Renal pelvis (tissue), 12 donors: ENCODE measurements around the gene TMEM200B. TPM values are rescaled to one million over a fixed set of nuclear protein-coding genes. Genes with fewer than 3 reads are reported as not detected.
A peak's percentile ranks its signal among the peaks of the same experiment; 100 is the strongest.
"Not testable (repeated sequence)": the region's sequence is repeated elsewhere in the genome, so short reads cannot be mapped to it uniquely, and the experiment has no call there.

Experiments
- DNase-seq: peaks from one replicate; pipeline ENCODE4 v3.0.0-alpha.2; 2013
- long read RNA-seq, 16 experiments: transcript quantifications; one replicate each; lab custom pipeline, GENCODE V29; 2026
- polyA plus RNA-seq, 3 donors: library from polyadenylated mRNA; unstranded; fragments of 120-200 nt; gene quantifications; one replicate each; pipeline ENCODE4 v1.2.1, GENCODE V29; 2013; ENCODE audit not compliant: insufficient read length in 3 of 3

TMEM200B gene
- polyA plus RNA-seq: 10 to 100 TPM; 11.5 to 16.3 (median 15.8) TPM
- long read RNA-seq, donor 1, transcript TMEM200B-202 (2 exons, 2,501 nt): major isoform, 7 of 7 reads
- long read RNA-seq, donor 1, partial matches to known transcripts: 0 of 7 reads
- long read RNA-seq, donor 1, other reads (novel, unspliced or antisense): 0 of 7 reads
- long read RNA-seq, donor 2, transcript TMEM200B-202 (2 exons, 2,501 nt): major isoform, 7 of 8 reads
- long read RNA-seq, donor 2, partial matches to known transcripts: 0 of 8 reads
- long read RNA-seq, donor 2, other reads (novel, unspliced or antisense): 0 of 8 reads
- long read RNA-seq, donor 3, partial matches to known transcripts: 0 of 4 reads
- long read RNA-seq, donor 3, other reads (novel, unspliced or antisense): 0 of 4 reads
- long read RNA-seq, donor 4, transcript TMEM200B-202 (2 exons, 2,501 nt): major isoform, 6 of 7 reads
- long read RNA-seq, donor 4, partial matches to known transcripts: 0 of 7 reads
- long read RNA-seq, donor 4, other reads (novel, unspliced or antisense): 0 of 7 reads
- long read RNA-seq, donor 5, partial matches to known transcripts: 0 of 4 reads
- long read RNA-seq, donor 5, other reads (novel, unspliced or antisense): 0 of 4 reads
- long read RNA-seq, donor 6, partial matches to known transcripts: 0 of 3 reads
- long read RNA-seq, donor 6, other reads (novel, unspliced or antisense): 0 of 3 reads
- long read RNA-seq, donor 7, transcript TMEM200B-202 (2 exons, 2,501 nt): major isoform, 12 of 13 reads
- long read RNA-seq, donor 7, partial matches to known transcripts: 0 of 13 reads
- long read RNA-seq, donor 7, other reads (novel, unspliced or antisense): 0 of 13 reads
- long read RNA-seq, donor 8, partial matches to known transcripts: 0 of 3 reads
- long read RNA-seq, donor 8, other reads (novel, unspliced or antisense): 0 of 3 reads
- long read RNA-seq, donor 9, transcript TMEM200B-202 (2 exons, 2,501 nt): major isoform, 6 of 7 reads
- long read RNA-seq, donor 9, partial matches to known transcripts: 0 of 7 reads
- long read RNA-seq, donor 9, other reads (novel, unspliced or antisense): 0 of 7 reads
- long read RNA-seq, donor 10, partial matches to known transcripts: 0 of 5 reads
- long read RNA-seq, donor 10, other reads (novel, unspliced or antisense): 0 of 5 reads
- long read RNA-seq, donor 11, partial matches to known transcripts: 0 of 4 reads
- long read RNA-seq, donor 11, other reads (novel, unspliced or antisense): 0 of 4 reads
- long read RNA-seq, donor 12, partial matches to known transcripts: 0 of 3 reads
- long read RNA-seq, donor 12, other reads (novel, unspliced or antisense): 0 of 3 reads
- long read RNA-seq, donor 13: 0 reads
- long read RNA-seq, donor 14: 0 reads
- long read RNA-seq, donor 15, transcript TMEM200B-202 (2 exons, 2,501 nt): major isoform, 12 of 12 reads
- long read RNA-seq, donor 15, partial matches to known transcripts: 0 of 12 reads
- long read RNA-seq, donor 15, other reads (novel, unspliced or antisense): 0 of 12 reads
- long read RNA-seq, donor 16, partial matches to known transcripts: 0 of 3 reads
- long read RNA-seq, donor 16, other reads (novel, unspliced or antisense): 0 of 3 reads

DNA sequence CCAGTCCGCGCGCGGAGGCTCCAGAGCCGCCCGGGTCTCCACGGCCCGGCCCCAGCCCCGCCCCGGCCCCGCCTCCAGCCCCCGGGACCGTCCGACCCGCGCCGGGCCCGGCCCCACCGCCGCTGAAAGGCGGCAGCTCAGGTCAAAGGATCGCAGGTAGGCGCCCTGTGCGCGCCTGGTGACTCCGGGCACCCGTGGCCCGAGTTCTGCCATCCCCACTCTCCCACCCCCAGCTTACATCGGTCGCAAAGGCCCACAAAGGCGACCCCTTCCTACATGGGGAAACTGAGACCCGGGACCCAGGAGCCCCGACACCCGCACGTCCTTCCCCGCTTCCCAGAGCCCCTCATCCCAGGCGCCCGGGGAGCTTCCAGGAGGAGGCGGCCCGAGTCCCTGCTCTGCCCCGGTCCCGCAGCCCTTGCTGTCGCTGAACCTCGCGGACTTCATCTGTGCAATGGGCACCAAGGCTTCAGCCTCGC lies at the start of gene TMEM200B:
TSS of gene TMEM200B (minus strand) at position 17 of the 479 bp plus-strand sequence. CDS start 2,075 bp downstream, outside the sequence.
- no peak for DNase-seq

- no peak for DNase-seq
Observed at GRCh38 chr1:29172415-29172939, 48.8 kb upstream of the TMEM200B start.

DNA sequence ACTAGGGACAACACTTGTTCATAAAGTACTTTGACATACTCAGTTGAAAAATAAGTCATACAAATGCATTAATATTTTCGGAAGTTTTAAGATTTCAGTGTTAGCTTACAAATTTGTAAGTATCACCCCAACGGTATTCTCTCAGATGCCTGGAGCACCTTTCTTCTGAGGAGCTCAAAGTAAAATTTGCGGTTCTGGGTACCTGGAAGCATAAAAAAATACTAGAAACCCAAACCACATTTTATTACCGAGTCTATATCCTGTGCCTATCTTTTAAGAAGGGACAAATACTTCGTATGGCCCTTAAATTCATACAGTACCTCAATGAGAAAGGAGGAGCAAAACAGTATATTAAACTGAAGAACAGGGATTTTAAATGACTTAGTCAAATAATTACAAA lies 47.8 kb upstream of the TMEM200B start:
- no peak for DNase-seq

DNA sequence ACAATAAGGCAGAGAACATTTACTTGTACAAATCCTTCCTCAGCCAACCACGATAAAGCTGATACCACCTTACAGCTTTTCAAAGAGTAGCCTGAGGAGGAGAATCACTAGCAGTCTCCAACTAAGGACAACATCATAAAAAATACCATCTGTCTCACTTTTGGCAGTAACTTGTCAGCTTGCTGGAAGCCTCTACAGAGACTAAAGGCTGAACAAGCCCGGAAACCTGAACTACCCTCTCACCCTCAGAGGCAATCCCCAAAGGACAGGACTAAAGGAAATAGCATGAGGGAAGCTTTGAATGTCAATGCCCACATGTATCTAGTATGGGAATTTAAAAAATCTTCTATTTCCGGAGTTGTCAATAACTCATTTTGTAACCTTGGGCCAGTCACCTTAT lies 47.4 kb upstream of the TMEM200B start:
- no peak for DNase-seq

DNA sequence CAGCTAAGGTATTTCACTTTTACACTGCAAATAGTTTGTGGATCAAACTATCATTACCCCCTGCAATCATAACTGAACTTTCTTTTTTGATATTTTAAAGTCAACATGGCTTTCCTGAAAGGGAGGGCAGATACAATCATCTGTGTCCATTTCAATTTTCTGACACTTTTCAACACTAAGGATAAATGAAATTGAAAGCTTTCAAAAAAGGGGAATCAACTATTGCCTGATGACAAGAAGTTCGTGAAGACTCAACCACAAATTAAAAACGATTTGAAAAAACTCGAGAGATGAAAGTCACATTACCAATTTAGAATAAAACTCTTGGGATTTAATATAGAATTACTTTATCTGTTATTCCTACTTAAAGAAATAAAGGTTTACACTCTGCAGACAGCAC lies 46.3 kb upstream of the TMEM200B start:
- no peak for DNase-seq

GRCh38 chr1:29167904-29168303 lies 44.2 kb upstream of the TMEM200B start:
- no peak for DNase-seq

GRCh38 chr1:29166291-29166878 lies 42.7 kb upstream of the TMEM200B start:
- DNase-seq: peak; percentile 34

DNA sequence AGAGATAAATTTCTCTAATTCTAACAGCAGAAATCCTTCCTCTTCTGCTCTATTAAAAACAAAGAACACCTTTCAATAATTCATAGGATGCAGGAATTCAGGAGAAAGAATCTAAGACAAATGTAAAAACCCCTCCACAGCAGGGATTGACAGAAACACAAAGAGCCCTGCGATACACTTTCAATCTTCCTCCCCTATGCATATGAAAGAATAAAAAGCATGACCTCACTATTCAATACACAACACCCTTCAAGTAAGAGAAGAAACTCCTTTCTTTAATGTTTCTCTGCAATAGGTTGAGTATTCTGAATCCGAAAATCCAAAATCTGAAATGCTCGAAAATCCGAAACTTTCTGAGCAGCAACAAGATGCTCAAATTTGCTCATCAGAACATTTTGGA lies 40.9 kb upstream of the TMEM200B start:
- DNase-seq: no peak

- DNase-seq: no peak
Observed at GRCh38 chr1:29162476-29163138, 38.9 kb upstream of the TMEM200B start.

DNA sequence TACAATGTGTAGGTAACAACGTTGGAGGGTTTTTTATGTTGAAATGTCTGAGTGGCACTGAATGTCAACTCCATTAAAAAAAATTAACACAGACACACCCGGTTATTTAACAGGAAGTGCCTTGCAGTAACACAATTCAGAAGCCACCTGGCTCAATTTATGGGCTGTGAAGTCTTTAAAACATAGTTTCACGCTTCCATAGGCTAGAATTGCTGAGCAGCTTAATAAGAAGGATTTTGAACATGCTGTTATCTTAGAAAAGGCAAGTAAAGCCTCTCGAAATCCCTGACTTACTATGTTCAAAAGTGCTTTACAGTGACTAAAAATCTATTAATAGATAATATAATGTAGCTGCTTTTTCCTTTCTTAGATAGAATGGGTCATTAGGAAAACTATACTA lies 38.3 kb upstream of the TMEM200B start:
- peak; percentile 41 for DNase-seq

GRCh38 chr1:29159773-29160172 lies 36.1 kb upstream of the TMEM200B start:
- no peak for DNase-seq

DNA sequence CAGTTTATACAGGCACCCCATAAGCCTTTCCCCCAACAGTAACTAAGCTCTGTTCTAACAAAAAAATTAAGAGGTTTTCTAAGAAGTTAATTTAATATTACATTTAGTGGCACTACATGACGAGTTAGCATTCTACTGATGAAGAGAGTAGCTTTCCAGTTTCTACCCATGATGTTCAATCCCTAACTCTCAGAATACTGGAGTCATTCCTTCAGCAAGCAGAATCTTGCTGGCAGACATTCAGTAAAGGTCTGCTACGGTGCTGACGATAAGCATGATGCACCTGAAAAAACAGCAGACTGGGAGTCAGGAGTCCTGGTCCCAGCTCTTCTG lies 33.5 kb upstream of the TMEM200B start:
- DNase-seq: no peak

DNA sequence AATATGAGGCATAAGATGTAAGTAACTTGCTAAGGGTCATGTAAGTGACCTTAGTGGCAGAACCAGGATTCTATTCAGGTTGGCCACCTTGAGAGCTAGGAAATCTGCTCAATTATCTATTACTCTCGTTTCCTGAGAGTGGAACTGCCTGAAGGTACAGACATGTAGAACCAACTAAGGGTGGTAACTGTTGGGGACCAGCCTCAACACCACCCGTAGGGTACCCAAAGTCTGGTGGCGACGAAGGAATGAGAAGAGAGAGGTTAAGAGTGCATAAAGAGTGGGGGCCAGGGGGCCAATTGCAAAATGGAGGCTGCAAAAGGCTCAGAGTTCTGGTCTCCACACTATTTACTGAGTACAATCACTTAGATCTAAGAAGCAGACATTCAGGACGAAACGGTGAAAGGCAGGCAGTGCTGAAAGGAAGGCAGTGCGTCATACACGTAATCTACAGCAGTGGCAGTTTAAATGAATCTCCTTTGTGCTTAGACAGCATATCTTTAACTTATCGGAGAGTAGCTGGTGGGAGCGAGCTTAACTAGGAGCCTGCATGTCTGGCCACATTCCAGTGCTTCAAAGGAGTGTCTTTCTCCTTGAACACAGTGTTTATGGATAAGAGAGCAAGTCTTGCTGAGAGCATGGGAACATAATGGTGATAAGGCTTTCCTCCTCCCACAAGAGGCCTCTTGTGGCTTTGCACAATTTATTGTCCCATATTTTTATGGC lies 33.0 kb upstream of the TMEM200B start:
- peak; percentile 31 for DNase-seq

DNA sequence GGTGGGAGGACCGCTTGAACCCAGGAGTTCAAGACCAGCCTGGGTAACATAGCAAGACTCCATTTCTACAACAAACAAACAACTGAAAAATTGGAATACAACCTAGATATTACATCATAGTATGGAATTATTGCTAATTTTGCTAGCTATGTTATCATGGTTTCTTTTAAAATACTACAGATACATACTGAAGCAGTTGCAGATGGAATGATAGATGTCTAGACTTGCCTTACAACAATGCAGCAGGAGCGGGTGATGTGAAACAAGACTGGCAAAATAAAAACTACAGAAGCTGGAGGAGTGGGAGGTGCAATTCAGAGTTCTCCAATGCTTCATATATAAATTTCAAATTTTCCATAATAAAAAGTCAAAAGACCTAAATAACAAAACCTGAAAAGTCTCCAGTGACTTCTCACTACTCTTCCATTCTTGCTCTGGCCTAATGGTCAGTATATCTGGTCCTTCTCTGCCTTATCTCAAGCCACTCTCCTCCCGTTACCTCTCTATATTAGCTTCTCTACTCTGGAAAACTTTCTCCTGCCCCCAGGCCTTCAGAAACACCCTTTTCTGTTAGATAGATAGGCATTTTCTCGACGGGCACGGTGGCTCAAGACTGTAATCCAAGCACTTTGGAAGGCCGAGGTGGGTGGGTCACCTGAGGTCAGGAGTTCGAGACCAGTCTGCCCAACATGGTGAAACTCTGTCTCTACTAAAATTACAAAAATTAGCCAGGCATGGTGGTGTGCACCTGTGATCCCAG lies 28.5 kb upstream of the TMEM200B start:
- no peak for DNase-seq

- not testable (repeated sequence) for DNase-seq
Observed at GRCh38 chr1:29150346-29150745, 26.6 kb upstream of the TMEM200B start.

GRCh38 chr1:29148656-29149491 lies 25.2 kb upstream of the TMEM200B start:
- DNase-seq: no peak

DNA sequence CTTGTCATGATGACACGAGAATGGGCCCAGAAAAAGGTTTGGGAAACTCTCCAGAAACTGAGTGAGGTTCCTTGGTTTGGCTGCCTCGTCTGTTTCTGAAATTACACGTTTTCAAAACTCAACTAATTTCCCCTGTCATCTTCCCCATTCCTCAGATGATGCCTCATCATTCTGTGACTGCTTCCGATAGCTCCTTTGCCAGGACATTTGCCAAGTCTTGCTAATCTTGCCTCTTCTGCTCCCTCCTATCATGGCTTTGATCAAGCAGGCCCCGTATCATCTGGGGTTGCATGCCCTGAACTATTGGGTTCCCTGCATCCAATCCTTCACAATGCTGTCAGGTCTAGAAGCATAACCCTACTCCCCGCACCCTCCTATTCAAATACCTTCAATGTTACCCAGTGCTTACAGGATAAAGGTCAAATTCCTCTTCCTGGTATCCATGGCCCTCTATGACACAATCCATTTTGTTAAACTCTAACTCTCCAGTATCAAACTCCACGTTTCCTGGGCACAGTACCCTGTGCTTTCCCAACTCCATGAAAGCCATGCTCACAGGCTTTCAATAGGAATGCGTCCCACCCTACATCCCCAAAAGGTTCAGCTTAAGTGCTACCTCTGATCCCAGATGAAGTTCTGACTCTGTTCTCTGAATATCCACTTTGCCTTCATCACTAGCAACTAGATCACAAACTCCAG lies 22.2 kb upstream of the TMEM200B start:
- DNase-seq: no peak
